IPS DF 19.7 (cell line): Measurements from ENCODE around the gene NNMT.

Experiments used
- DNase-seq: peaks from one replicate; pipeline ENCODE4 v3.0.0-alpha.2; 2013; ENCODE audit warnings: low read depth, low spot score

NNMT gene

DNA sequence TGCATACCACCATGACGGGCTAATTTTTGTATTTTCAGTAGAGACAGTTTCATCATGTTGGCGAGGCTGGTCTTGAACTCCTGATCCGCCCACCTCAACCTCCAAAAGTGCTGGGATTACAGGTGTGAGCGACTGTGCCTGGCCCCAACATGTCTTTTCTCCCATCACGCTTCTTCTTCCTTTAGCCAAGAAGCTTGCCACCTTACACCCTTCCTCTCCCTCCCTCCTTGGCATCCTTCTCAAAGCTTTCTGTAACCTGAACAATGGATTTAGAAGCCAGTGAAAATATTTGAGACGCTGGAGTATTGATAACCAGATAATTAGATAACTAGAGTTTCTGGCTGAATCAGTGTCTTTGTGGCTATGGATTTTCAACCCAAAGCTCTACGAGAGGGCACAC is 11.3 kb upstream of the NNMT start:
- no peak for DNase-seq

DNA sequence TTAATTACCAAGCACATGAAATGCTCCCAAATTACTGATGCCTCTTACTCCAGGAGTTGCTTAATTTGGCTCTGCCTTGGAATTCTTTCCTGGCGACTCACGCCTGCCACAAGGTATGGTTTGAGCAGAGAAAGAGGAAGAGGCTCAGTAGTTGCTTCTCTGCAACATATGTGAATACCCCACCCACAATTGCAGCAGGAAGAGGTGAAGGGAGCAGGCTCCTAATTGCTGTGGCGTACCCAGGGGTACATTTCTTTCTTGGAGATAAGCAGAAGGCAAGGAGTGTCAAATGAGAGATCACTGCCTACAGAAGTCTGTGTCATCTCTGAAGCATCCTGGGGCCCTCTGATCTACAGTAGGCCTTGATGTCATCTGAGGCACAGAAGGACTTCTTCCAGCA is 10.6 kb upstream of the NNMT start:
- DNase-seq: peak; percentile 23

DNA sequence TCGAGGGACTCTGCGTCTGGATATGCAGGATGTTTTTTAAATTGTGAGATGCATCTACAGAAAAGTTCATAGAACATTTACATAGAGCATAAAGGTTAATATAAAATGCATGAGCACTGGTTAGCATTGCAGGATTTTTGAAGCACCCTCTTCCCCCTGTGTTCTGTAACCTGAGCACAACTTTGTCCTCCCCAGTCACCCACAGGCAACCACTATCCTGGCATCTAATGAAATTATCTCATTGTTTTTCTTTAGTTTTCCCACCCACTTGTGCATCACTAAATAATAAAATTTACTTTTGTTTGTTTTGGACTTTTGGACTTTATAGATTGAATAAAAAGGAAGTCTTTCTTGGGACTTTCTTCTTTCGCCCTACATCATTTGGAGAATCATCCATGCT is 10.0 kb upstream of the NNMT start:
- no peak for DNase-seq

DNA sequence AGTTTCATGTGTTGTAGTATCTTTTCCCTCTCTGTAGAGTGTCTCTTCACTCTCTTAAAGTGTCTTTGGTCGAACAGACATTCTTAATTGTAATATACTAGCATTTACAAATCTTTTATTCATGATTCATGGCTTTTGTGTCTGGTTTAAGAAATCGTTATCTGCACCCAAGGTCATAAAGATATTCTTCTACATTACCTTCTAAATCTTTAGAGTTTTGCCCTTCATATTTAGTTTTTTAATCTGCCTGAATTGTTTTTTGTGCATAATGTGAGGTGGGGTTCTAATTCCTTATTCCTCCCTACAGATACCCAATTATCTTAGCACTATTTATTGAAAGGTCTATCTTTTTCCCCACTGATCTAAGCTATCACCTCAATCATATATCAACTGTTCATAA is 9.0 kb upstream of the NNMT start:
- DNase-seq: no peak

DNA sequence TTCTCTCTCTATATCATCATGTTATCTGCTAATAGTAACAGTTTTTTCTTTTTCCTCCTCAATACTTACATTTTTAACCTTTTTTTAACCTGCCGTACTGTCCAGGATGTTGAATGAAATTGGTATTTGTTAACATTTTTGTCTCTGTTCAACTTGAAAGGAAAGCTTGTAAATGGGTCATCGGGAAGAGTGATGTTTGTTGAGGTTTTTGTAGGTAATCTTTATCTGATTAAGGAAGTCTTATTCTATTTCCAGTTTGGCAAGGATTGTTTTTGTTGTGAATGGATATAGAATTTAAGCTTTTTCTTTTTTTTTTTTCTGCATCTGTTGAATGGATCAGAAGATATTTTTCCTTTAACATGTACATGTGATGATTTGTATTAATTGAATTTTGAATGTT is 8.1 kb upstream of the NNMT start:
- no peak for DNase-seq

DNA sequence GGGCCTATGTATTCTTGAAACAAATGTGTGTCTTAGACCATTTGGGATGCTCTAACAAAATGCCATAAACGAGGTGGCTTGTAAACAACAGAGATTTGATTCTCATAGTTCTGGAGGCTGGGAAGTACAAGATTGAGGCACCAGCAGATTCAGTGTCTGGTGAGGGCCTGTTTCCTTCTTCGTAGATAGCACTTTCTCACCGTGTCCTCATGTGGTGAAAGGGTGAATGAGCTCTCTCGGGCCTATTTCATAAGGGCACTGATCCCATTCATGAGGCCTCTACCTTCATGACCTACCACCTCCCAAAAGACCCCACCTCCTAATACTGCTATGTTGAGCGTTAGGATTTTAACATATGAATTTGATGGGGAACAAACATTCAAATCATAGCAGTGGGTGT is 6.4 kb upstream of the NNMT start:
- no peak for DNase-seq

DNA sequence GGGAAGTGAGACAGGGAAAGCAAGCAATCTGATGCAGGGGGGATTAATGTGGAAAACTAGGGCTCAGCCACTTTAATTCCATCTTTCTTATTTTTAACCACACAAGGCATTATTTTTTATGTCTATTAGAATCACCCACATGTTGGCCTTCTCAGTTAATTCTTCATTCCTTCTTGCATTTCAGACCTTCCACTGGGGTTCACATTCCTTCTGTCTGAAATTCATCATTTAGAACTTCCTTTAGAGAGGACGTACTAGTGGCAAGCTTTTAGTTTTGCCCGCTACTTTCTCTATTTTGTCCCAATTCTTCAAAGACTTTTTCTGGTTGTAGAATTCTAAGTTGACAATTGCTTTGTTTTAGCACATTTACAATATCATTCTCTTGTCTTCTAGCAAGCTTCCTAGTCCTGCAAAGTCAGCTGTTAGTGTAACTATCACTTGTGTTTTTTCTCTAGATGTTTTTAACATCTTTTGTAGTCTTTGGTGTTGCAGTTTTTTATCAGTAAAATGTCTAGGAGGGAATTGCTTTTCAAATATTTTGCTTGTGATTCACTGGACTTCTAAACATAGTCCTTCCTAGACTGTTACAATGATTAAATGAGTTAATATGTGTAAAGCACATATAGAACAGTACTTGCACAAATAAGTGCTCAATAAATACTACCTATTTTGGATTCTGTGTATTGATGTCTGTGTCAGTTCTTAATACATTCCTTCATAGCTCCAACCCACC is 5.5 kb upstream of the NNMT start:
- DNase-seq: no peak

DNA sequence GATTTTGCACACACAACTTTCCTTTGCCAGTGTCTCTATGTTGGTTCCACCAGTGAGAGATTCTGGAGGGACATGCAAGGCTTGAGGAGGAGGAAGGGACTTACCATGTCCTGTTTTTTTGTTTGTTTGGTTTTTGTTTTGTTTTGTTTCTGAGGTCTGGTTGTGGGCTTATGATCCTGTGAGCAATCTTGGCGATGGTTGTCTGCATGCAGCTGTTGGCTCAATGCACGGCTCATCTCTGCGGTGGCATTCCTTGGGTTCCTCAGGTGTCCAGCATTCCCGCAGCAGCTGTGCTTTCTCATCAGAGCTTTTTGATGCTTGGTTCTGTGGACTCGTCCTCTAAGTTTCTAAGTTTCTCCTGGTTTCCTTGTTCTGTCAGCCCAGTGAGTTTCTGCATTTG is 4.8 kb upstream of the NNMT start:
- DNase-seq: no peak

DNA sequence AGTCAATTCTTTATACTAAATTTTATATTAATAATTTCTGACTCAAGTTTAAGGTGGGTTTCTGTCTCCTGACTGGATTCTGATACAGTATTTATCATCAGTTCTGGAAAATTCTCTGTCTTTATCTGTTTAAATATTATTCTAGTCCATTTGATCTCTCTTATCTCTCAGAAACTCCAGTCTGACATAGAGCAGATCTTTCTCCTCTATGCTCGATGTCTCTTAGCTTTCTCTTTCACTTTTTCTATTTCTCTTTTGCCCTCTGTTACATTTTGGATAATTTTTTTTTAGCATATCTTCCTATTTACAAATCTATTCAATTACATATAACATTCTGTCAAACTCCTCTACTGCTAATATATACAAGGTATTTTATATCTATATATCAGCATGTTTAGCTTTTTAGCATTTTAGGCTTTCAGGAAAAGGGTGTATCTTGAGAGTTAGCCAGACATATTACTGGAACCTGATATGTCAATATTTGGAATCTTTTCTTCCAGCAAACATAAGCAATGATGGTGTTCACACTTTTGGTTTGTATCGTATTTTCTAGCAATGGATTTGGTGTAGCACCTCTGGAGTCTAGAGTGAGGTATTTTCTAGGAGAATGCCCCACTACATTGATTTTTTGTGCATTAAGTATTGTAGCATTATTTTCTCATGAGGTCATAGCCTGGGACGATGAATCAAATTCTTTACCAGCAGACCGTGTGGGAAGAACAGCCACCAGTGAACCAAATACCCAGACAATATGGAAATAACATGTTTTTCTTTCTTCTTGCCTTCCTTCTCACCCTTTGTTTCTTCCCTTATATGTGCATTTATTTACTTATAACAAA is 4.1 kb upstream of the NNMT start:
- DNase-seq: no peak

DNA sequence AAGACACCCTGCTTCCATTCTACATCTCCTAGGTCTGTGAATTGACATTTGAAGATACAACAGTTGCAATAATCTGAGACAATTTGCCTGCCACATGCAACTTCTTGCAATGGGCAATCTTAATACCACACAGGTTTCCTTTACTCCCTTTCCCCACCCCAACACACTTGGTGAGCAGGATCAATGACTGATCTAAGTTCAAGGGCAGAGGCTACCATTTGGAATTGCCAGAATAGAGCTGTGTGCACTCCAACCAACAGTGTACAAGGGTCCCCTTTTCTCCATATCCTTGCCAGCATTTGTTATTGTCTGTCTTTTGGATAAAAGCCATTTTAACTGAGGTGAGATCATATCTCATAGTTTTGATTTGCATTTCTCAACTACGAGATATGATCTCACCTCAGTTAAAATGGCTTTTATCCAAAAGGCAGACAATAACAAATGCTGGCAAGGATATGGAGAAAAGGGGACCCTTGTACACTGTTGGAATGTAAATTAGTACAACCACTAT is 2.9 kb upstream of the NNMT start:
- no peak for DNase-seq

DNA sequence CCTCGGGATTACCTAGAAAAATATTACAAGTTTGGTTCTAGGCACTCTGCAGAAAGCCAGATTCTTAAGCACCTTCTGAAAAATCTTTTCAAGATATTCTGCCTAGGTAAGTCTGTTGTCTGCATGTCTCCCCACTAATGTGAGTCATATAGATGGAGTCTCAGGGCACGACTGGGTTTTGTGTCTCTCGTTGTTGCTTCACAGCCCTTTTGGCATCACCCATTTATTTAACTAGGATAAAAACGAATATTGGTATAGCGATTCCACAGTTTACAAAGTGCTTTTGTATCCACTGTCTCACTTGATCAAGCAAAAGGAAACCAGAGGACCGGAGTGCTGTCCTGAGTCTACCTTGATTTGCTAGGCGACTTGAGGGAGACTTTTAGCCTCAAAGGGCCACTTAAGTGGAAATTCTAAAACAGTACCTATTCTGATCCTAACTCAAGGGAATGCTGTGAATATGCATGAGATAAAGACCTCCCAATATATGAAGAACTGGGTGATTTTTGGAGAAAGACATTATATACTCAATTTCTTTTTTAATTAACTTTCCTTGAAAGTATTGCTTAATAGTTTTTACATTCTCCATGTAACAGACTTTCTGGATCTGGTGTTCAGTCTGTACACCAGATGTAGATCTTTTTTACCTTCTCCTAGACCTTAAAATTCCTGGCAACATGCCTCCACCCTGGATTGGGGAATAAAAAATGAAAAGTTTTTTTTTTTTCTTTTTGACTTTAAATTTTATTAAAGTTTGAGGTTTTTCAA is 590 bp downstream of the NNMT start:
- DNase-seq: no peak

DNA sequence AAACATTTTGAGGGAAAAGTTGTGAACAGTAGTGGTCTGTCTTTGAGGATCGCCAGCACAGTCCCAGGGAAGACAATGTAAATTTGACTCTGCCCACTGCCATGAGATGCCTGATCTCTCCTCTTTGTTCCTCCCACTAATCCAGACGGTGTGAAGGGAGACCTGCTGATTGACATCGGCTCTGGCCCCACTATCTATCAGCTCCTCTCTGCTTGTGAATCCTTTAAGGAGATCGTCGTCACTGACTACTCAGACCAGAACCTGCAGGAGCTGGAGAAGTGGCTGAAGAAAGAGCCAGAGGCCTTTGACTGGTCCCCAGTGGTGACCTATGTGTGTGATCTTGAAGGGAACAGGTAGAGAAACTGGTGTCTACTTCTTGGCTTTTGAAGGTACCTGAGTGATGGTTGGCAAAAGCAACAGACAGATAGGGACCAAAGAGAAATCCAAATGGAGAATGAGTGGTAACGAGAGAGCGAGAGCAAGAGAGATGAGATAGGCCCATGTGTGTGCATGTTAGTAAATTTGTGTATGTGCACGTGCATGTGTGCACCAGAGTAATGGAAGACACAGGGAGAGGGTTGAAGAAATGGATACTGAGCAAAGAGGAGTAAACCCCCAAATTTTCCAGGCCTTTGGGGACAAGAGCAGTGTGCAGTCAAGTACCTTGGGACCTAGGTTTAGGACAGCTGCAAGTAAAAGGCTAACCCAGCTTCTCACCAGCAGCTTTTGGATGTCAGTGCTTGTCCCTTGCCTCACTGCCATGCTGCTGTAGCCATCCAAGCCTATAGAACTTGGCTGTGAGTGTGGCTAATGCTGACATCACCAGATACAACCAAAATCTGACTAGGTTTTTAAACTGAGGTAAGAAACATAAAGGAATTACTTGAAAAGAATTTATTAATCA is 1.9 kb downstream of the NNMT start:
- no peak for DNase-seq

DNA sequence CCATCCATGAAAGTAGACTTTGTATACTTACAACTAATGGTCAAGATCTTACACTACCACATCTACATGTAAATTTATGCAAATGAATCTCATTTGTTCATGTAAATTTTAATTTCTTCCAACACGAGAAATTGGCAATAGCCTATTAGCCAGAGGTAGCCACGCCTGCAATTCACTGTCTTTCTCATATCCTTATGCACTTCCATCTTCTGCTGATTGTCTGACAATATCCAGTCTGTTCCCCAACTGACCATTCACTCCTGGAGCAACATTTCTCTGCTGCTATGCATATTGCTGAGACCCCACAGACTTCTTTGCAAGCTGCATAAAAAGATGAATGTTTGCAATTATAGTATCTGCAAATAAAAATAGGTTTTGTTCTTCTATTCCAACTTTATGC is 2.5 kb downstream of the NNMT start:
- no peak for DNase-seq

DNA sequence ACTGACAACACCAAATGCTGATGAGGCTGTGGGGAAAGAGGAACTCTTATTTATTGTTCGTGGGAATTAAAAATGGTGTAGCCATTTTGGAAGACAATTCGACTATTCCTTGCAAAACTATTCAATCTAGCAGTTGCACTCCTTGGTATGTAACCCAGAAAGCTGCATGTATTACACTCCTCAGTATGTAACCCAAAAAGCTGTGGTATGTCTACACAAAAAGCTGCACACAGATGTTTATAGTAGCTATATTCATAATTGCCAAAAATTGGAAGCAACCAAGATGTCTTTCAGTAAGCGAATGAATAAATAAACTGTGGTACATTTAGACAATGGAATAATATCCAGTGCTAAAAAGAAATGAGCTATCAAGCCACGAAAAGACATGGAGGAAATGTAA is 4.9 kb downstream of the NNMT start:
- DNase-seq: no peak

DNA sequence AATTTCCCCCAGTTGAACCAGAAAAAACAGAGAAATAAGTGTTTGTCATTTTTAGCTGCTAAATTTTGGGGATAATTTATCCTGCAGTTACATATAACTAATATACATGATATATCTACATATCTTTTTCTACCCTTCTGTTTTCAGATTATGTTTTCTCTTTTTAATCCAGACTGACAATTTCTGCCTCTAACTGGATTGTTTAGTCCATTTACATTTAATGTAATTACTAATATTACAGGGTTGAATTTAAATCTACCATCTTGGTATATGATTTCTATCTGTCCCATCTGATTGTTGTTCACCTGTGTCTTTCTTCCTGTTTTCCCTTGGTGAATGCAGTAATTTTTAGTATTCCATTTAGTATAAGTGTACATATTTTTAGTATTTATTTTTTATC is 5.7 kb downstream of the NNMT start:
- no peak for DNase-seq

DNA sequence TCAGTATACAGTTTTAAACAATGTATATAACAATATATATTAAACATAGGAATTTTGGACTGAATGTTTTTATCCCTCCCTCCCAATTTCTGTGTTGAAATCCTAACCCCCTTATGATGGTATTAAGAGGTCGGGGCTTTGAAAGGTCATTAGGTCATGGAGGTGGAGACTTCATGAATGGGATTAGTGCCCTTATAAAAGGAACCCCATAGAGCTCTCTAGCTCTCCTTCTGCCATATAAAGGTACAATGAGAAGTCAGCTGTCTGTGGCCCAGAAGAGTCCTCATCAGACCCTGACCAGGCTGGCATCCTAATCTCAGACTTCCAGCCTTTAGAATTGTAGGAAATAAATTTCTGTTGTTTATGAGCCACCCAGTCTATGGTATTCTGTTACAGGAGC is 6.5 kb downstream of the NNMT start:
- DNase-seq: no peak

DNA sequence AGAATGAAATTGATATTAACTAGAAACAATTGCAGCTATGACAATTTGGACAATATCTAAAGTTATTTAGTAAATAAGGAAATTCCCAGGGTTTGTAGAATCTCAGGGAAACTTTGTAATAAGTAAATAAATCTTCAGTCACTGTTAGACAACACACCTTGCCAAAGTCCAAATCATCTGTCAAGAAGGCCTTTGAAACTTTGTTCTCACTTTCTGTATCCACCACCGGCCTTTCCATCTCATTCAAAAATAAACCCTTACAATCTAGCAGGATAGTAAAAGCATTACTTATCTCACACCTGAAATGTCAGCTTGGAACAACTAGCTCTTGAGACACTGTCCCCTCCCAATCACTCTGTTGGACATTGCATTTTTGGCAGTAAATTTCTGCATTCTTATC is 7.9 kb downstream of the NNMT start:
- DNase-seq: no peak

DNA sequence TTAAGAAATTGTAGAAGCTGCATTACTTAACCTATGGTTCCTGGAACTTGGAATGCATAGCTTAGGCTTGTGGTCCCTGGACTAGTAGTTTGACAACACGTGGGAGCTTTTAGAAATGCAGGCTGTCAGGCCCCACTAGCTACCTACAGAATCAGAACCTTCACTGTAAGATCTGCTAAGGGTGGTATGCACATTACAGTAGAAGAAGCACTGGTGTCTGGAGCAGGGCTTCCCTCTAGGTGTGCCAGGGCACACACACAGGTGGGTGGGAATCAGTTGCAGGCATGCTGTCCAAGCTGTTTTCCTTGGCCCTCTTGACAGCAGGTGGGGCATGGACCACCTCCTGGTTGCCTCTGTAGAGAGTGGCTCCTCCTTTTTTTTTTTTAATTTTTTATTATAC is 8.8 kb downstream of the NNMT start:
- no peak for DNase-seq

DNA sequence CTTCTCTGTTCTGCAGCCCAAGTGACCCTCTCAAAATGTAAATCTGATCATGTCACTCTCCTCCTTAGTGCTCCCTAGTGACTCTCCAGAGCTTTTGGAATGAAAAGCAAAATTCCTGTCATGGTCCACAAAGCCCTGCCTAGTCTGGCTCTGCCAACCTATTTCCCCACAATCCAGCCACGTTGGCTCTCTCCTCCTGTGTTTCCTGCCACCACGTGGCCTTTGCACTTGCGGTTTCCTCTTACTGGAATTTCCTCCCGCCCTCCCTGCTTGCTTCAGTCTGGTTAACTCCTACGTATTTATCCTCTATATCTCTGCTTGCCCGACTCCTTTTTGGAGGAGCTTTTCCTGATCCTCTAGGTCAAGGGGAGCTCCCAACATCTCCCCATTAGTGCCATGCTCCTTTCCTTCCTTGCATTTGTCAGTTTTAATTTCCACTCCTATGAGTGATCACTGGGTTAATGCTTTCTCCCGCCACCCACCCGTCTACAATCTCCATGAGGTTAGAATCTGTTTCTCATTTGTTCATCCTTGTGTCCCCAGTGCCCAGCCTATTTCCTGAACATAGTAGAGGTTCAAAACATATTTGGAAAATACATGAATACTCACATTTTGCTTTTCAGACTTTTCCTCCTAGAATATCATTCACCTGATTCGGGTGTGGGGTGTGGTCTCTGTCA is 11.5 kb downstream of the NNMT start:
- DNase-seq: no peak

DNA sequence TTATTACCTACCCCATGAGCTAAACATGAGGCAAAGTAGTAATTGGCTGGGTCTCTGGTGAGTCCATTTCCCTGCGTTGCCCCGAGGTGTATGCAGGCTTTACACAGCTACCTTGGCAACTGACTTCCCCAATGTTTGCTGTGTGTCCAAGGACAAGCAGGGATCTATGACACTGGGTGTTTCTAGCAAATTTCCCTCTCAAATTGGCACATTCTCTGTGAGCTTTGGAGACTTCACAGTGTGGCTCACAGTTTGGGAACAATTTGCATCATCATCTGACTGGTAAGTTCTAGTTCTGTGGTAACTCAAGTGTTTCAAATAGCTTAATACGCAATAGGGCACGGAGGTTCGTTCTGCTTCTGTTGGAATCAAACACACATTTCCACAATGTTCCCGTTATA is 12.5 kb downstream of the NNMT start:
- DNase-seq: no peak

DNA sequence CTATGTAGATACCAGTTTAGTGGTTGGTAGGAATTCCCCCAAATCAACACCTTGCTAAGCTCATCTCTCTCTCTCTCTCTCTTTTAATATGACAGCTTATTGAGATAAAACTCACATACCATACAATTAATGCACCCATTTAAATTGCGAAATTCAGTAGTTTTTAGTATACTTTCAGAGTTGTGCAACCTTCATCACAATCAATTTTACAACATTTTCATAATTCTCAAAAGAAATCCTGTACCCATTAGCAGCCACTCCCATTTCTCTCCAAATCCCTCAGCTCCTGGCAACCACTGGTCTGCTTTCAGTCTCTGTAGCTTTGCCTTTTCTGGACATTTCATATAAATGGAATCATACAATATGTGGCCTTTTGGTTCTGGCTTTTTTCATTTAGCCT is 13.3 kb downstream of the NNMT start:
- DNase-seq: no peak
